ENCODE data around the gene PNMA3. TPM values are rescaled to one million over a fixed set of nuclear protein-coding genes. Genes with fewer than 3 reads are reported as not detected.

Gene PNMA3
- total and polyA plus RNA-seq, 2 experiments from 2014 or later = 2.5 to 8.5 TPM

- no peaks in the 10 kb centered on the region for H4K20me1 ChIP-seq (replicated peaks; ENCODE audit: insufficient read depth)
- Mint-ChIP-seq H3K9me3 (no peaks in the 10 kb centered on the region), H3K36me3 (ENCODE audit: low read depth) (no peaks in the 10 kb centered on the region), H3K4me3 (peak overlapping the region; percentile 38; the same call in 1 of the 3 replicates), H3K27ac (no peak overlapping the region), H3K27me3 (ENCODE audit: insufficient read depth, low read depth, poor library complexity) (peaks cover 4% of the 10 kb centered on the region), H3K4me1 (no peaks in the 10 kb centered on the region)
- no peaks in the 10 kb centered on the region for H3K9me2 ChIP-seq (ENCODE audit: insufficient read depth)
- DNase-seq (ENCODE audit: low spot score) (peak; percentile 64), ATAC-seq (peak; percentile 69)
- peak overlapping the region; percentile 57; the same call in 1 of the 2 replicates for H3K4me2 ChIP-seq
- no peaks in the 10 kb centered on the region for H3K27me3 ChIP-seq (ENCODE audit: insufficient read depth)
- peak overlapping the region; percentile 49; the same call in 1 of the 2 replicates for H3K4me3 ChIP-seq
- no peaks in the 10 kb centered on the region for H3F3A ChIP-seq (replicated peaks; ENCODE audit: low read depth)
- no peak overlapping the region for H3K27ac ChIP-seq (ENCODE audit: low read depth)
- TF ChIP-seq ZNF331 (CRISPR knock-in tag; IDR thresholded peaks at IDR 0.05; ENCODE audit: low read depth) = no peak
- TF ChIP-seq, protein P1, sequence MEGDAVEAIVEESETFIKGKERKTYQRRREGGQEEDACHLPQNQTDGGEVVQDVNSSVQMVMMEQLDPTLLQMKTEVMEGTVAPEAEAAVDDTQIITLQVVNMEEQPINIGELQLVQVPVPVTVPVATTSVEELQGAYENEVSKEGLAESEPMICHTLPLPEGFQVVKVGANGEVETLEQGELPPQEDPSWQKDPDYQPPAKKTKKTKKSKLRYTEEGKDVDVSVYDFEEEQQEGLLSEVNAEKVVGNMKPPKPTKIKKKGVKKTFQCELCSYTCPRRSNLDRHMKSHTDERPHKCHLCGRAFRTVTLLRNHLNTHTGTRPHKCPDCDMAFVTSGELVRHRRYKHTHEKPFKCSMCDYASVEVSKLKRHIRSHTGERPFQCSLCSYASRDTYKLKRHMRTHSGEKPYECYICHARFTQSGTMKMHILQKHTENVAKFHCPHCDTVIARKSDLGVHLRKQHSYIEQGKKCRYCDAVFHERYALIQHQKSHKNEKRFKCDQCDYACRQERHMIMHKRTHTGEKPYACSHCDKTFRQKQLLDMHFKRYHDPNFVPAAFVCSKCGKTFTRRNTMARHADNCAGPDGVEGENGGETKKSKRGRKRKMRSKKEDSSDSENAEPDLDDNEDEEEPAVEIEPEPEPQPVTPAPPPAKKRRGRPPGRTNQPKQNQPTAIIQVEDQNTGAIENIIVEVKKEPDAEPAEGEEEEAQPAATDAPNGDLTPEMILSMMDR (conservative IDR thresholded peaks at IDR 0.05; ENCODE audit: low read depth in 2 of 2) = peak; percentile 57 to 89
- no peaks in the 10 kb centered on the region for H3K79me2 ChIP-seq (replicated peaks; ENCODE audit: insufficient read depth)
- H3K4me1 ChIP-seq (ENCODE audit: insufficient read depth) = no peaks in the 10 kb centered on the region
- no peaks in the 10 kb centered on the region for H3K36me3 ChIP-seq (ENCODE audit: insufficient read depth)
- H2AFZ ChIP-seq = peak overlapping the region; percentile 80; the same call in 1 of the 2 replicates
Measured at GRCh38 chrX:153032397-153033118, 23.7 kb upstream of the PNMA3 start.

DNA sequence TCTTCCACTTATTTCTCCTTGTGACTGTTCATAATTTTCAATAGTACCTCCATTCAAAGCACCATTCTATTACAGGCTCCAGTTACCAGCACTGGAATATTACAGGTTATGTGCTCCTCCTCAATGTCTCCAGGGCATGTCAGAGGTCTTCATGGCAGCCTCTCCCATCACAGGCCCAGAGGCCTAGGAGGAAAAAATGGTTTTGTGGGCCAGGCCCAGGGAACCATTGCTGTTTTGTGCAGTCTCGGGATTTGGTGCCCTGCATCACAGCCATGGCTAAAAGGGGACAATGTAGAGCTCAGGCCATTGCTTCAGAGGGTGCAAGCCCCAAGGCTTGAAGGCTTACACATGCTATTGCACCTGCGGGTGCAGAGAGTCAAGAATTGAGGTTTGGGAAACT lies 7.2 kb upstream of the PNMA3 start:
- Histone ChIP-seq H3K36me3 (ENCODE audit: insufficient read depth) (no peaks in the 10 kb centered on the region), H3K27ac (ENCODE audit: low read depth) (no peak overlapping the region), H2AFZ (no peak overlapping the region), H3K4me2 (no peak overlapping the region), H3K9me2 (ENCODE audit: insufficient read depth) (no peaks in the 10 kb centered on the region), H3K27me3 (ENCODE audit: insufficient read depth) (no peaks in the 10 kb centered on the region), H4K20me1 (replicated peaks; ENCODE audit: insufficient read depth) (no peaks in the 10 kb centered on the region), H3K4me1 (ENCODE audit: insufficient read depth) (no peaks in the 10 kb centered on the region), H3K79me2 (replicated peaks; ENCODE audit: insufficient read depth) (no peaks in the 10 kb centered on the region), H3F3A (replicated peaks; ENCODE audit: low read depth) (no peaks in the 10 kb centered on the region), H3K4me3 (no peak overlapping the region)
- ATAC-seq (no peak), DNase-seq (ENCODE audit: low spot score) (no peak)
- no peak overlapping the region for H3K4me3 Mint-ChIP-seq
- H3K36me3 Mint-ChIP-seq (ENCODE audit: low read depth) = peaks cover 4% of the 10 kb centered on the region; the same call in 1 of the 3 replicates
- TF ChIP-seq CREB1 (CRISPR knock-in tag; IDR thresholded peaks at IDR 0.05; ENCODE audit: low read depth) (no peak), REST (IDR thresholded peaks at IDR 0.05; ENCODE audit: unreplicated experiment) (no peak), JUNB (IDR thresholded peaks at IDR 0.05; ENCODE audit: unreplicated experiment) (no peak), POLR2AphosphoS5 (IDR thresholded peaks at IDR 0.05; ENCODE audit: low read depth) (no peak), ZNF114 (CRISPR knock-in tag; IDR thresholded peaks at IDR 0.05) (no peak), ETS1 (IDR thresholded peaks at IDR 0.05) (no peak), NANOG (IDR thresholded peaks at IDR 0.05; ENCODE audit: borderline replicate concordance) (no peak), EZH2phosphoT487 (IDR thresholded peaks at IDR 0.05; ENCODE audit: unreplicated experiment) (no peak), EZH2 (IDR thresholded peaks at IDR 0.05; ENCODE audit: low read depth, unreplicated experiment) (no peak), STAT1 (IDR thresholded peaks at IDR 0.05; ENCODE audit: unreplicated experiment) (no peak)
- TF ChIP-seq, protein P1 (conservative IDR thresholded peaks at IDR 0.05; ENCODE audit: low read depth in 2 of 2) = no peak
- H3K27me3 Mint-ChIP-seq (ENCODE audit: insufficient read depth, low read depth, poor library complexity) = no peaks in the 10 kb centered on the region
- H3K4me1 Mint-ChIP-seq = no peaks in the 10 kb centered on the region
- no peak overlapping the region for H3K27ac Mint-ChIP-seq
- H3K9me3 Mint-ChIP-seq = peaks cover 31% of the 10 kb centered on the region

Measured in GM23338 (cell line).